Measurements from ENCODE around the gene GPAT3.
"Not testable (repeated sequence)": the region's sequence is repeated elsewhere in the genome, so short reads cannot be mapped to it uniquely, and the experiment has no call there.

GPAT3 gene

DNA sequence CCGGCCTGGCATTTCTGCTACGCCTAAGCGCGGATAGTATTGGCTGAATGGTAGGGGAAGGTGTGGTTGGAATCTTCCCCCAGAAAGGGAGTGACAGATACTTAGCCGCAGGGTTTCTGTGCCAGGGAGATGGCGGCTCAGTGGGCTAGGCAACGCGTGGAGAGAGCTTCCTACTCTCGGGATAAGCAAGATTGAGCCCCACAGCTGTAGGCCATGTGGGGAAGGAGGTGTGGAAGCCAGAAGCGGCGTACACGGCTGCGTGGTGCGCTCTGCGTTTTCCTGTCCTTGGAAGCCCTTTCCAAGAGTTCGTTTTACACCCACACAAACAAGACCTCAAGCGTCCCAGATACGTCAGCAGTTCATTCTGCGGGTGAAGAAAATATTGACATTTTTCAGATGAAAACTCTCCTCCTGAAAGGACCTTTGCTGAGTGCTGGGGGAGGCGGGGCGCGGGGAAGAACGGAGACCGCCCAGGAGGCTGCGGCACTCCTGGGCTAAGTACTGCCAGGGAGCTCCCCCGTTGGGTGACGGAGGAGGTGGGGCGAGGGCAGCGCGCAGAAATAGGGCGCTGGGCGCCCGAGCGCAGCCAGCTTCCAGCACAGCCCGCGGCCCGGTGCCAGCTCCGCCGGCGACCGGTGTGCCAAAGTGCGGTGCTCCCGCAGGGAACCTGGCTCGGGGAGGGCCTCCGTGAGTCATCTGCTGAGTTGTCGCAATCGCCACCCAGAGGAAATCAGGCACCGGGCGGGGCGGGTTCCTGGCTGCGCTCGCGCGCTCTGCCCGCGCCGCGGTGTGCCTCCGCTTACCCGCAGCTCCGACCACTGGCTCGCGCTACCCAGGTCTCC lies at the start of gene GPAT3:
GPAT3 (plus strand) TSS at position 589 of the 842 bp plus-strand sequence. CDS start 515 bp downstream, outside the sequence.
- DNase-seq (ENCODE audit: low spot score) (peak; percentile 62), ATAC-seq (ENCODE audit: low read depth) (peak; percentile 87)
- H3K27me3 ChIP-seq (ENCODE audit: insufficient read depth, poor library complexity, severe bottlenecking) = peaks cover 6% of the 10 kb centered on the region
- no peak within 1 kb of the TSS for H3K27ac ChIP-seq (ENCODE audit: poor library complexity, severe bottlenecking)
- H3K4me1 ChIP-seq (ENCODE audit: insufficient read depth, poor library complexity, severe bottlenecking) = no peaks in the 10 kb centered on the region
- TF ChIP-seq, protein P1, sequence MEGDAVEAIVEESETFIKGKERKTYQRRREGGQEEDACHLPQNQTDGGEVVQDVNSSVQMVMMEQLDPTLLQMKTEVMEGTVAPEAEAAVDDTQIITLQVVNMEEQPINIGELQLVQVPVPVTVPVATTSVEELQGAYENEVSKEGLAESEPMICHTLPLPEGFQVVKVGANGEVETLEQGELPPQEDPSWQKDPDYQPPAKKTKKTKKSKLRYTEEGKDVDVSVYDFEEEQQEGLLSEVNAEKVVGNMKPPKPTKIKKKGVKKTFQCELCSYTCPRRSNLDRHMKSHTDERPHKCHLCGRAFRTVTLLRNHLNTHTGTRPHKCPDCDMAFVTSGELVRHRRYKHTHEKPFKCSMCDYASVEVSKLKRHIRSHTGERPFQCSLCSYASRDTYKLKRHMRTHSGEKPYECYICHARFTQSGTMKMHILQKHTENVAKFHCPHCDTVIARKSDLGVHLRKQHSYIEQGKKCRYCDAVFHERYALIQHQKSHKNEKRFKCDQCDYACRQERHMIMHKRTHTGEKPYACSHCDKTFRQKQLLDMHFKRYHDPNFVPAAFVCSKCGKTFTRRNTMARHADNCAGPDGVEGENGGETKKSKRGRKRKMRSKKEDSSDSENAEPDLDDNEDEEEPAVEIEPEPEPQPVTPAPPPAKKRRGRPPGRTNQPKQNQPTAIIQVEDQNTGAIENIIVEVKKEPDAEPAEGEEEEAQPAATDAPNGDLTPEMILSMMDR (IDR thresholded peaks at IDR 0.05; ENCODE audit: poor library complexity, severe bottlenecking) = no peak
- no peaks in the 10 kb centered on the region for H3K9me3 ChIP-seq (ENCODE audit: severe bottlenecking)
- H3K4me3 ChIP-seq (ENCODE audit: severe bottlenecking) = peak within 1 kb of the TSS; percentile 44
- no peaks in the 10 kb centered on the region for H3K36me3 ChIP-seq (ENCODE audit: low read depth)

DNA sequence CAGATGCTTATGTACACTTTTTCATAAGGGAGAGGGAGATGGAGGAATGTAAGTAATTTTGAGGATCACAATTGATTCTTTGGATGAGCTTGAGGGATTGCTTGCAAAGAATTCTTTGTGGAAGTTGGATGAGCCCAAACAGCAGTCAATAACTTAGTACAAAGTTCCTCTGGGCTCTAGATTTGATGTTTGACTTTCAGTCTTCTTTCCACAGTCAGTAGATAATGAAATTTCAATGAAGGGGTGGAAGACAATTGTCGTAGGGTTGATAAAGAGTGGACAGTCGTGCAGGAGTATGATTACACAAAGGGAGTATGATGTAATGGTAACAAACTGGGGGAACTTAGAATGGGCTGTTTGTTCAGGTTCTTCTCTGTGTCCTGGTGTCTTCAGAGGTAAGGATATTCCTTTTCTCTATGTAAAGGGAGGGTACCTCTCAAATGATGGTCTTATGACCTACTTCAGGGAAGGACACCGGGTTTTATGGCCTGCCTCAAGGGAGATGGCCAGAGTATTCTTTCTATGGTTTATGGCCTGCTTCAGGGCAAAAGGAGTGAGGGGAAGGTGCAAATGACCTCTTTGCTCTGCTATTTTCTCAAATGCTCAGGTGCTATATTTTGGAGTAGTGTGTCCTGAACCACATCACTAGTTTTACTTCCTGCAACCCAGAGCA lies 49.3 kb upstream of the GPAT3 start:
- TF ChIP-seq, protein P1 (IDR thresholded peaks at IDR 0.05; ENCODE audit: poor library complexity, severe bottlenecking) = no peak
- peaks cover 15% of the 10 kb centered on the region for H3K4me1 ChIP-seq (ENCODE audit: insufficient read depth, poor library complexity, severe bottlenecking)
- H3K27ac ChIP-seq (ENCODE audit: poor library complexity, severe bottlenecking) = no peak overlapping the region
- ATAC-seq (ENCODE audit: low read depth) (no peak), DNase-seq (ENCODE audit: low spot score) (no peak)
- no peaks in the 10 kb centered on the region; the same call in 1 of the 2 replicates for H3K36me3 ChIP-seq (ENCODE audit: low read depth)
- H3K9me3 ChIP-seq (ENCODE audit: severe bottlenecking) = no peaks in the 10 kb centered on the region
- no peak overlapping the region for H3K4me3 ChIP-seq (ENCODE audit: severe bottlenecking)
- no peaks in the 10 kb centered on the region for H3K27me3 ChIP-seq (ENCODE audit: insufficient read depth, poor library complexity, severe bottlenecking)

DNA sequence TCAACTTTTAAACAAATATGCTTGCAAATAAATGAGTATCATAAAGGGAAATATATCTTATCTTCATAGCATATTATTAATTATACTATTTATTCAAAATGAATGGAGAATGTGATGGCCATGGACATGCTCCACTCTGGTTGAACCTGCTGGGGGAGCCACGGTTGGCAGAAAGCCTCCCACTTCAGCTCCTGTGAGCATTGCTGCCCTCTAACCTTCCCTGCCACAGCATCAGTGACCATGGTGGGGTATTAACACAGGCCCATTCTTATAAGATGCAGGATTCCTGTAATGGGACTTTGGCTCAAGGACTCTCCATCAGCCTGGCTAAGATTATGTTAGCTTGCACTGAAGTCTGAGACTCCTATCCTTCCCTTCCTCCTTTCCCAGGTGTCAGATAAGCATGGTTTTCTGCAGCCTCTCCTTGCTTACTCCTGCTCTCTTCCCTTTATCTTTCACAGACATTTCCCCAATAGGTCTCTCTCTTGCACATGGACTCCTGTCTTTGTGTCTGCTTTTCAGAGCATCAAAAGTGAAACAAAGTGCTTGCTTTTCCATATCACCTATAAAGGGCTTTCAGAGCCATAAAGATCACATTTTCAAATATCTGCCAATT lies 46.1 kb upstream of the GPAT3 start:
- Histone ChIP-seq H3K36me3 (ENCODE audit: low read depth) (no peaks in the 10 kb centered on the region), H3K9me3 (ENCODE audit: severe bottlenecking) (no peaks in the 10 kb centered on the region), H3K4me1 (ENCODE audit: insufficient read depth, poor library complexity, severe bottlenecking) (peaks cover 15% of the 10 kb centered on the region), H3K27me3 (ENCODE audit: insufficient read depth, poor library complexity, severe bottlenecking) (no peaks in the 10 kb centered on the region), H3K4me3 (ENCODE audit: severe bottlenecking) (no peak overlapping the region), H3K27ac (ENCODE audit: poor library complexity, severe bottlenecking) (no peak overlapping the region)
- ATAC-seq (ENCODE audit: low read depth) (no peak), DNase-seq (ENCODE audit: low spot score) (no peak)
- TF ChIP-seq, protein P1 (IDR thresholded peaks at IDR 0.05; ENCODE audit: poor library complexity, severe bottlenecking) = no peak

DNA sequence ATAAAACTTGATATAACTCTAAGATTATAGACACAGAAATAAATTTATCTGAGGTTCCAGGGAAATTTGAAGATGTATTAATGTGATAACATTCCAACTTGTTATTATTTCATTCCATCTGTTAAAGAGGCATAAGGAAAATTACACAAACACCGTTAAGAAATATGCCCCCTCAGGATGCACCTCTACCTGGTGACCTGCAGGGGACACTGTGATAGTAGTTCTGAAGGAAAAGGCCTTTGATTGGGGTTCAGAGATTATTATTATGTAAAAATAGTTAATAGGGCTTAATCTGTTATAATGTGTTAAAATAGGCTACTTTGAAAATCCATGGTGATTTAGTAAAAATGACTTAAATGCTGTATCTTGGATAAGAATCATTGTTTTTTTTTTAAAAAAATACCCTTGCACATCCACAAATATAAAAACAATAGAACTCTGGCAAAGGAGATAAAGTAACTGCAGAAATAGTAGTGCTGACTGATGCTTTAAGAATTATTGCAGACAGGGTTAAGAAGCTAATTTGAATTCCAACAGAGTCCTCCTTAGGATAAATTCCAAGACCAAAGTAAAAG lies 44.9 kb upstream of the GPAT3 start:
- peaks cover 7% of the 10 kb centered on the region for H3K4me1 ChIP-seq (ENCODE audit: insufficient read depth, poor library complexity, severe bottlenecking)
- H3K4me3 ChIP-seq (ENCODE audit: severe bottlenecking) = no peak overlapping the region
- no peaks in the 10 kb centered on the region for H3K27me3 ChIP-seq (ENCODE audit: insufficient read depth, poor library complexity, severe bottlenecking)
- H3K9me3 ChIP-seq (ENCODE audit: severe bottlenecking) = no peaks in the 10 kb centered on the region
- TF ChIP-seq, protein P1 (IDR thresholded peaks at IDR 0.05; ENCODE audit: poor library complexity, severe bottlenecking) = peak; percentile 93
- DNase-seq (ENCODE audit: low spot score) (no peak), ATAC-seq (ENCODE audit: low read depth) (no peak)
- no peak overlapping the region for H3K27ac ChIP-seq (ENCODE audit: poor library complexity, severe bottlenecking)
- H3K36me3 ChIP-seq (ENCODE audit: low read depth) = no peaks in the 10 kb centered on the region

DNA sequence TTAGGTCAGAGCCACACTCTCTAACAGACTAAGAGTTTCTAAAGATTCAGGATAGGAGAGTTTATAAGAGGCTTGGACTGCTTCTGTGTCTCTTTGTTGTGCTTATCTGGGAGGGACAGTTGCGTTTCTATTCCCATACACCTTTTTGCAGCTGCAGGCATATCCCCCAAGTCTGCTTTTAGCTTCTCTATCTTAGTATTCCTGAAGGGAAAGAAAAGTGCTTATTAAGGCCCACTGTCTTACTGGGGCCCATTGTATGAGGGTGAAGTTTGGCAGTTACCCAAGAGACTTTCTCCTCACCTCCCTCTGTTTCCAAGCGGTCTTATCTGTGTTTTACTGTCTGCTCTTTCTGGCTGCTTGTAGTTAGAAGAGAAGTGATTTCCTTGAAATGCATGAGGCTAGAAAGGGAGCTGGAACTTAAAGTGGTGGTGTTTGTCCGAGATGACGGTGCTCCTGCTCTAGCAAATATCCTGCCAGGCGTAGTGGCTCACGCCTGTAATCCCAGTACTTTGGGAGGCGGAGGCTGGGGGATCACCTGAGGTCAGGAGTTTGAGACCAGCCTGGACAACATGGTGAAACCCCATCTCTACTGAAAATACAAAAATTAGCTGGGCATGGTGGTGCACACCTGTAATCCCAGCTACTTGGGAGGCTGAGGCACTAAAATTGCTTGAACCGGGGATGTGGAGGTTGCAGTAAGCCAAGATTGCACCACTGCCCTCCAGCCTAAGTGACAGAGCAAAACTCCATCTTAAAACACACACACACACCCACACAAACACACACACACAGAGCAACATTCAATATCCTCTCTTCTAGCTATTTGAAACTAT lies 39.6 kb upstream of the GPAT3 start:
- H3K9me3 ChIP-seq (ENCODE audit: severe bottlenecking); H3K36me3 ChIP-seq (ENCODE audit: low read depth); H3K4me3 ChIP-seq (ENCODE audit: severe bottlenecking); H3K4me1 ChIP-seq (ENCODE audit: insufficient read depth, poor library complexity, severe bottlenecking); H3K27ac ChIP-seq (ENCODE audit: poor library complexity, severe bottlenecking); DNase-seq (ENCODE audit: low spot score); ATAC-seq (ENCODE audit: low read depth); H3K27me3 ChIP-seq (ENCODE audit: insufficient read depth, poor library complexity, severe bottlenecking): not testable (repeated sequence)
